Stimulated activated naive B cell treated with anti-CD40 and anti-IgM and Interleukin-4, amounts not matched to agents 10 μg/mL and 1 μg/mL and 100 μg/mL, for 72 hours (primary cell): ENCODE results near the gene APBA1.

Experiments used
- ATAC-seq, 2 donors: fragments of 150-1000 bp; cut with Tn5 transposase; replicated peaks; 2 replicates each; pipeline ENCODE4 v1.10.0; 2021; ENCODE audit warnings: moderate library complexity in 1 of 2
- DNase-seq: peaks from one replicate; pipeline ENCODE4 v3.0.0; 2021
- H3K27ac Mint-ChIP-seq: one replicate; pipeline ENCODE4 v1.8.0; 2022; ENCODE audit warnings: mild to moderate bottlenecking, mixed read lengths
- H3K27me3 Mint-ChIP-seq, 2 donors: one replicate each; pipeline ENCODE4 v1.8.0; 2022; ENCODE audit warnings: mixed read lengths in 2 of 2
- H3K36me3 Mint-ChIP-seq, 2 donors: one replicate each; pipeline ENCODE4 v1.8.0; 2022; ENCODE audit warnings: mixed read lengths in 2 of 2, mild to moderate bottlenecking in 1 of 2
- H3K4me1 Mint-ChIP-seq, 2 donors: one replicate each; pipeline ENCODE4 v1.8.0; 2022; ENCODE audit warnings: mixed read lengths in 2 of 2, mild to moderate bottlenecking in 1 of 2
- H3K4me3 Mint-ChIP-seq, 2 donors: one replicate each; pipeline ENCODE4 v1.8.0; 2022; ENCODE audit warnings: mild to moderate bottlenecking in 2 of 2, mixed read lengths in 2 of 2, moderate library complexity in 1 of 2
- H3K9me3 Mint-ChIP-seq, 2 donors: one replicate each; pipeline ENCODE4 v1.8.0; 2022; ENCODE audit warnings: mixed read lengths in 2 of 2, mild to moderate bottlenecking in 1 of 2

The APBA1 gene

DNA sequence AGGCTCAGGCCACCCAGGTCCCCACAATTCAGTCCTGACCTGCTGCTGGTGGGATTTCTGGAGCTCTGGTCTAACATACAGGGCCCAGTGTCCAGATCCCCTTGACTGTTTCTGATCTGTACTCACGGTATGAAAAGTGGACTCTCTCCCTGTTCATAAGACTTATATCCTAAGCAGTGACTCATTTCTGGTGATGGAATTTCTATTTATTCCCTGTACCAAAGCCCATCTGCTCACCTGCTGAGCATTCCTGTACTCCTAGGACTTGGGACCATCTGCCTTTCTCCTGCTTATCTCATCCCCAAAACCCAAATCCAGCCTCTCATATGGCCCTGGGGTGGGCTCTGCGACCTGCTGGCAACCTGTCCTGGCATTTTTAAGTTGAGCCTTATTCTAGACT lies 86.6 kb downstream of the APBA1 start:
- ATAC-seq (no peak), DNase-seq (no peak)
- H3K9me3 Mint-ChIP-seq, result no peaks in the 10 kb centered on the region
- peaks cover 0 to 4% of the 10 kb centered on the region in 2 donors for H3K27me3 Mint-ChIP-seq
- H3K27ac Mint-ChIP-seq, result no peak overlapping the region
- H3K36me3 Mint-ChIP-seq, result no peaks in the 10 kb centered on the region
- H3K4me3 Mint-ChIP-seq, result no peak overlapping the region
- peaks cover 4 to 6% of the 10 kb centered on the region in 2 donors for H3K4me1 Mint-ChIP-seq

DNA sequence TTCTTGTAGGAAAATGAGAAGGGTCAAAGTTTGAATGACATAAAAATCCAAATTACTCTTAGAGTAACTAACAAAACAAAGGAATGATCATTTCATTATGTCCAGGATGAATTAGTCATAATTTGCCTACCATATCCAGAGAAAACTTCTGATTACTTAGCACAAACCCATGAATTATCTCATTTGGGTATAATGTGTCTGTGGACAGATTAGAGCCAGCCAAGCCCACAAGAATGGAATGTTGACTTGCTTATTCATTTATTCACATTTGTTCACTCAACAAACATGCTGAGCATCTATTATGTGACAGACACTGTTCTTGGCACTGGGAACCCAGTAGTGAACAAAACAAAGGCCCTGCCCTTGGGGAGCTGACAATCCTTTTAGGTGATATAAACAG lies 87.4 kb downstream of the APBA1 start:
- peaks cover 6 to 9% of the 10 kb centered on the region in 2 donors for H3K4me1 Mint-ChIP-seq
- no peaks in the 10 kb centered on the region for H3K9me3 Mint-ChIP-seq
- H3K27ac Mint-ChIP-seq, result no peak overlapping the region
- ATAC-seq, result no peak
- no peak overlapping the region for H3K4me3 Mint-ChIP-seq
- H3K27me3 Mint-ChIP-seq, result peaks cover 0 to 4% of the 10 kb centered on the region in 2 donors
- no peaks in the 10 kb centered on the region for H3K36me3 Mint-ChIP-seq
- no peak for DNase-seq

DNA sequence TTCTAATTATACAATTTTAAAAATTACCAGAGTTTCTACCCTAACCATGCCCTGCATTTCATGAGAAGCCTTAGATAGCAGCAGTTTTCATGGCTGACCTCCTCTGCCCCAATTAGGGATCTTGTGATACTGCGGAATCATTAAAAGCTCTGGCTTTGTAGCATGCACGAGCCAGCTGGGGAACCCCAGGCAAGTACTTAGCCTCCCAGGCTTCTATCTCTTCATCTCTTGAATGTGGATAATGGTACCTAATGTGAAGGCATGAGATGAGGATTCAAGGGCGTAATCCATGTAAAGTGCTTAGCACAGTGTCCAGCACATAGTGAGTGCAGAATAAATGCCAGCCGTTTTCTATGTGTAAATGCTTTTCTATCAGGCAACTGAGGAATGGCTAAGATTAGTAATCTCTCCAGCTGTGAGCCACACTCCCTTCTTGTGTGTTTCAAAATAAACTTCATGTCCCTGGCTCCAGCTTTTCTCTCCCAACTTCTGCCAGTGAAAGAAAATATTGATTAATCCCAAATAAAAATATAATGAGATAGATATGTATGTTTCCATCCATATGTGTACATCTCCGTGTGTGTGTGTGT lies 88.4 kb downstream of the APBA1 start:
- Mint-ChIP-seq H3K27ac (no peak overlapping the region), H3K4me1 (peaks cover 6 to 9% of the 10 kb centered on the region in 2 donors), H3K36me3 (no peaks in the 10 kb centered on the region), H3K27me3 (peaks cover 0 to 4% of the 10 kb centered on the region in 2 donors), H3K4me3 (no peak overlapping the region), H3K9me3 (no peaks in the 10 kb centered on the region)
- ATAC-seq (no peak), DNase-seq (no peak)

DNA sequence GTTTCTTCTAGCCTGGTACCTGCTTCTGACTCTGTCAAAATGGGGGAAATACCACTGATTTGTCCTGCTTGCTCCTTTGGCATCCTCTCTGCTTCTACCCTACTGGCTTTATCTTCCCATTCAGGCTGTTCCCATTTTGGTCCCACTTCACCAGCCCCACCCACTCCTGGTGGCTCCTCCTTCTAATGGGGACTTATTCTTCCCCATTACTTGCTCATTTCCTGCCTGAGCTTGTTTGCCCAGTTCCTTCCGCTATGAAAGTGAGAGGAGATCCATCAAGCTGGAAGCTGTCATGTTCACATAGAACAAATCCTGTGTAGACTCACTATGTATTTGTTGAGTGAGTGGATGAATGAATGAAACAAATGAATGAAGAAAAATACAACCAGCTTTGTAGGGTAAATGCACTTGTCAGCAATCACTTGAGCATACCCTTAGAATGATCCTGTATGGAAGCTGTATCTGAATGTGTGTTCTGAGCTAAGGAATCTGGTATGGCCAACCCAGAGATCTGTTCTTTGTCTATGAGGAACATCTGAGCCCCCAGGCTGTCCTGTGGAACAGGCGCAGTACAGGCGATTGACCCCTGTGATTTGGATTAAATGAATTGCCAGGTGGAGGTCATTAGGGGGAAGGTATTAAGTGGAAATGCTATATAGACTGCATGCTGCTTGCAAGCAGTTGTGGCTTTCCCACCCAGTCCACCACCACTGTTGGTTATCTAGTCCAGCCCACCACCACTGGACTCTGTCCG lies 89.5 kb downstream of the APBA1 start:
- DNase-seq (no peak), ATAC-seq (peak in 1 of 2 donors; percentile 7)
- Mint-ChIP-seq H3K36me3 (no peaks in the 10 kb centered on the region), H3K4me1 (peaks cover 6 to 9% of the 10 kb centered on the region in 2 donors), H3K27me3 (peaks cover 0 to 4% of the 10 kb centered on the region in 2 donors), H3K4me3 (no peak overlapping the region), H3K9me3 (no peaks in the 10 kb centered on the region), H3K27ac (no peak overlapping the region)

DNA sequence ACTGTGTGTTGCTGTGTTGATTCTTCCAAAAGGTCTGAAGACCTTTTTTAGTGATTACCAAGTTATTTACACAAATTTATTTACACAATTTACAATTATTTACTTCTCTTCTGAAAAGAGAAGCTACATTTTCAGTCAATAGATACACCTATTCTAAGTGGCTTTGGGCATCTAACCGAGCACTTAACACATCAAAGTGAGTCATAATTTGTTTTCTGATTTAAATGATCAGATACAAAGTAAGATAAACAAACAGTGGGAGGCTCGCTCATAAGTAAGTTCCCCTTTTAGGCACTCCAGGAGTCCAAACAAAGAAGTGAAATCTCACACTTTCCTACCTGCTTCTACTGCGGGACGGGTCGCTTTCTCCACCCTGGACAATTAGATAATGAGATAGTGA lies 90.2 kb downstream of the APBA1 start:
- Mint-ChIP-seq H3K9me3 (no peaks in the 10 kb centered on the region), H3K4me3 (no peak overlapping the region), H3K4me1 (peaks cover 6 to 9% of the 10 kb centered on the region in 2 donors), H3K27me3 (peaks cover 0 to 4% of the 10 kb centered on the region in 2 donors), H3K36me3 (no peaks in the 10 kb centered on the region), H3K27ac (no peak overlapping the region)
- ATAC-seq, result peak; percentile 45 to 60
- DNase-seq, result no peak

DNA sequence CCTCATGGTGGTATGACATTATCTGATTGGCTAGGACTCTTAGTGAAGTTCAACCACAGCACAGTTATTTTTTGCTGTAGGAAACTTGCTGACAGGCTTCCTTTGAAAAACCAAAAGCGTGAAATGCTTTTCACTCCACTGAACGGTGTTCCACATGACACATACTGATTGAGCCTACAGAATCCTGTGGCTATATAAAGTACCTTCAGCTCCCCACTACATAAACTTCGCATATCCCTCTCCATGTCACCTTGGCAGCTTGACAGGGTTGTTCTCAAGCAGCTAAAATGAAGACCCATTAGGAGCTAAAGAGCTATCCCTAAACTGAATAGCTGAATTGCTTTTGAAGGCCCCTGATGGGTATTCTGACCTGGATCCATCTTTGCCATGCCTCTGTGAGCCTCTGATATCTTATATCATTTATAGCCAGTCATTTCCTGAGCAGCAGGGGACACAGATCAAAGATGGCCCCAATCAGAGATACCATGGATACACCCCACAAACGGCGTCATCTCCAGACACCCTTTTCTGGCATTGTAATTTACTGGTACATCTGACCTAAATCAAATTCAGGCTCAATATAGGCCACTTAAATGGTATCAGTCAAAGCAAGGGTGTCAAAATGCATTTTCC lies 91.5 kb downstream of the APBA1 start:
- H3K27ac Mint-ChIP-seq, result no peak overlapping the region
- H3K27me3 Mint-ChIP-seq, result peaks cover 0 to 4% of the 10 kb centered on the region in 2 donors
- peaks cover 6 to 9% of the 10 kb centered on the region in 2 donors for H3K4me1 Mint-ChIP-seq
- ATAC-seq, result no peak
- H3K36me3 Mint-ChIP-seq, result no peaks in the 10 kb centered on the region
- no peak overlapping the region for H3K4me3 Mint-ChIP-seq
- no peak for DNase-seq
- H3K9me3 Mint-ChIP-seq, result no peaks in the 10 kb centered on the region

DNA sequence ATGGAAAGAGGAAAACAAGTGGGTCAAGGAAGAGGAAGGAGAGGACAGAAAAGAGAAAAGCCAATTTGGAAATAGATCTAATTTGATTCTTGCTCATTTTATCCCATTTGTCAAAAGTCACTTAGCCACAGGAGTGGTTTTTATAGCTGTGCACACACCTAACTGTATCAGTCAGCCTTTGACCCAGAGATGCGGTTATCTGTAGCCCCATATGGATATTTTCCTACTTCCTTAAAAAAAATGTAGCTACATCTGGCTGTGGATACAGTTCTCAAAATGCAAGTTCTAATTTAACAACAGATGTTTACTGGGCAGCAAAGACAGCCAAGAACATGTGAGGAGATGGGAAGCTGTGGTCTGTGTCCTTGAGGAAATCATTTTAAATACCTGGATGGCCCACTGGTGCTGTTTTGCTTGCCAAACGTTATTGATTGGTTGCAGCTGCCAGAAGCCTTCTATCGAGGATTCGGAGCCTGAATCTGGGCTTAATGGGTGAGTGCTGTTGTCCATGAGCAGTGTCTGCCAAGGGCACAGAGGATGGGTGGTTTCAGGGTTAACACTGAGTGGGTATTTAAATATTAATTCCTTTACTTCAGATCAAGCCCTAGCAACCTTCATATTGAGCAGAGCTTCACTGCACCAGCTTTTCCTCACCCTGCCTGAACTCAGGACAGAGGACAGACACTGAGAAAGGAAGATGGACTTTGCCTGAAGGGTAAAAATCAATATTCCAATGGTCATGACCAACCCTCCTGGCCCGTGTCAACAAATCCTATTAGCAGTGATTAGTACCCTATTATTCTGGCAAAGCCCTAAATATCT lies 92.2 kb downstream of the APBA1 start:
- Mint-ChIP-seq H3K36me3 (no peaks in the 10 kb centered on the region), H3K9me3 (no peaks in the 10 kb centered on the region), H3K4me1 (peaks cover 6 to 9% of the 10 kb centered on the region in 2 donors), H3K27me3 (peaks cover 0 to 4% of the 10 kb centered on the region in 2 donors), H3K4me3 (no peak overlapping the region), H3K27ac (no peak overlapping the region)
- no peak for ATAC-seq
- DNase-seq, result no peak

DNA sequence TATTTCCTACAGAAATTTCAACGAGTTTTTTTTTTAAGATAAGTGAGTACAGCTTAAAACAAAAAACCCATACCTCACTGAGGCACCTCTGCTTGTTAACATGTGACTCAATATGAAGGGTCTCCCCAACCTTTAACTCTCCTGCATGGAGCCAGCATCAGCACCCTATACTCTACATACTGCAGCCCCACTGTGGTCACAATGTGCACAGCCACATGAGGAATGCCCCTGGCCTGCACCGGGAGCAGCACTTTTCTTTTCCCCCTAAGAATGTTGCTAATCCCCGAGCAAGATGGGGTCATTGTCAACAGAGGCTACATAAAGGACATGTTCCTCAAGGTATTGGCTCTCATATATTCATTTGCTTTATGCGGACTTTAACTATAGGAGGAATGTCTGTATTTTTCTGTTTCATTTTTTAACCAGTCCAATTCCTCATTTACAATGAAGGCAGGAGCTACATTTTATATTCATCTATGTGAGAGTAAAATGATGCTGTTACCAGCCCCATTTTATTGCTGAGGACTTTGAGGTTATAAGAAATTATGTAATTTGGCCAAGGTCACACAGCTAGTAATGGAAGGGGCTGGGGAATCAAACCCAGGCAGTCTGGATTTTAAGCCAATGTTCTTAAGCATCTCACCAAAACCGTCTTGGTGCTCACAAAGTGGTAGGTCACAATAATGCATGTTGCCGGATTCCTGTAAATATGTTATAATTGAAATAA lies 93.0 kb downstream of the APBA1 start:
- Mint-ChIP-seq H3K36me3 (no peaks in the 10 kb centered on the region), H3K27me3 (peaks cover 0 to 4% of the 10 kb centered on the region in 2 donors), H3K9me3 (no peaks in the 10 kb centered on the region), H3K27ac (peak overlapping the region; percentile 27), H3K4me3 (no peak overlapping the region), H3K4me1 (peaks cover 6 to 9% of the 10 kb centered on the region in 2 donors)
- no peak for DNase-seq
- ATAC-seq, result no peak

DNA sequence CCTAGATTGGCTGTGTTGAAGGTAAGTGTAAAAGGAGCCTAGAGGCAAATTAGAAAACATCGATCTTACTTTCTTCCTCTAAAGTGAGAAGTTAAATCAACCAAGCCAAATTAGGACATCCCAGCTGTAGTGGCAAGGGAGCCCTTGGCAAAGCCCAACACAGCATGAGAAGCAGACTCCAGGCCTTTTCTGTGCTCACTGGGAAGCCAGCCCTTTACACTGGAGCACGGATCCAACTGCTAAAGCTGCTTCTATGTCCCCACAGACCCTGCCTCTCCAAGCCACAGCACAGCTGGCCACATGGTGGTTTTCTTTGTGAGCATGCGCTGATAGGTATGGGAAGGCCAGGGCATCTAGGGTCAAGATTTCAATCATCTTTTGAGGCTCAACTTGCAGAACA lies 94.1 kb downstream of the APBA1 start:
- Mint-ChIP-seq H3K4me3 (no peak overlapping the region), H3K27ac (no peak overlapping the region), H3K9me3 (no peaks in the 10 kb centered on the region), H3K36me3 (no peaks in the 10 kb centered on the region), H3K27me3 (peaks cover 0 to 4% of the 10 kb centered on the region in 2 donors), H3K4me1 (peaks cover 6 to 9% of the 10 kb centered on the region in 2 donors)
- ATAC-seq, result no peak
- no peak for DNase-seq

DNA sequence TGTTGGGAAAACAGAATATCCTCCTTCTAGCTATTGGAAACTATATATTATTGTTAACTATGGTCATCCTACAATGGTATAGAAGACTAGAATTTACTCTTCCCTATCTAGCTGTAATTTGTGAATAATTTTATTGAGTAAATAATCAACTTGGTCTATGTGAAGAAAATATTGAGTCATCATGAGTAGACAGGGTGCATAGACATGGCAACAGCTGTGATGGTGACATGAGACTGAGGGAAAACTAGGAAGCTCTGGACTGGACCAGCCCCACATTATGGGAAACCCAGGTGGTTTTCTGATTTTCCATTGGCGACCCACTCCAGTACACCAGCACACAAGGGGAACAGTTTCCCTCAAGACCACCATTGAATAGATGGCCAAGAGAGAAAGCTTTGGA lies 95.0 kb downstream of the APBA1 start:
- H3K27me3 Mint-ChIP-seq, result peaks cover 5 to 6% of the 10 kb centered on the region in 2 donors
- no peak overlapping the region for H3K27ac Mint-ChIP-seq
- no peak for DNase-seq

DNA sequence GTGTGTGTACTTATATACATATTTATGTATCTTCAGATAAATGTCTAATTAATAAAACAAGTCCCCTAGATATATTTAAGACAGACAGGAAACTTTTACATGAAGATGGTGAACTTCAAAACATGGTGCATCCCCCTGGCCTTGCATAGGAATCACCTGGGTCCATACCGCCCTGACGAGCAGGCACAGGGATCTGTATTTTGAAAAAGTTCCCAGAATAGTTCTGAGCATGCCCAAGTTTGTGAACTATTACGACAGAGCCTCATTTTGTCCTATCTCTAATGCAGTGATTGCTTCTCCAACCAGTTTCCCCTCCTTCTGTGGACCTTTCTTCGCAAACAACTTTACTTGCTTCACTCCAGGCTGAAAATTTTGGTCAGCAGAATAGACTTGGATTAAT lies 98.1 kb downstream of the APBA1 start:
- Mint-ChIP-seq H3K4me3 (no peak overlapping the region), H3K27ac (no peak overlapping the region), H3K9me3 (no peaks in the 10 kb centered on the region), H3K27me3 (peaks cover 5 to 7% of the 10 kb centered on the region in 2 donors), H3K4me1 (no peaks in the 10 kb centered on the region), H3K36me3 (no peaks in the 10 kb centered on the region)
- DNase-seq (no peak), ATAC-seq (no peak)

More for the DNA sequence above, 95.0 kb downstream of the APBA1 start:
- Mint-ChIP-seq H3K36me3 (no peaks in the 10 kb centered on the region), H3K9me3 (no peaks in the 10 kb centered on the region), H3K4me1 (peaks cover 0 to 5% of the 10 kb centered on the region in 2 donors), H3K4me3 (no peak overlapping the region)
- no peak for ATAC-seq

DNA sequence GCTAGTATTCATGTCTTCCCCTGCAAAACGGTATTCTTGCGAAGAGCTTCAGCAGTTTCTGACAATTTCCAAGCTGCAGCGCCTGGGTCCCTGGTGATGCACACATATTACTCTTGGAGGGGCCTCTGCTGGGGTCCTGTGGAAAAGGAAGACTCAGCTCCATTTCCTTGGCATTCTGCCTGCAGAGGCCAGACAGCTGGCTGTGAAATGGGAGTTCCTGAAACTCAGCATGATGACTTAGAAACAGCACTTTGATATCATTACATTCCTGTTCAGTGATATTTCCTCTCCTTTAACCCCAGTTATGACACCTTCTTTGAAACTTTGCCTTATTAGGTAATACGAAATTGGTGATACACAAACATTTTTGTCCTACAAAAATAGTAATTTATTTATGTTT lies 98.5 kb downstream of the APBA1 start:
- DNase-seq (no peak), ATAC-seq (no peak)
- Mint-ChIP-seq H3K27me3 (peaks cover 5 to 7% of the 10 kb centered on the region in 2 donors), H3K4me3 (no peak overlapping the region), H3K36me3 (no peaks in the 10 kb centered on the region), H3K9me3 (no peaks in the 10 kb centered on the region), H3K4me1 (no peaks in the 10 kb centered on the region), H3K27ac (no peak overlapping the region)

DNA sequence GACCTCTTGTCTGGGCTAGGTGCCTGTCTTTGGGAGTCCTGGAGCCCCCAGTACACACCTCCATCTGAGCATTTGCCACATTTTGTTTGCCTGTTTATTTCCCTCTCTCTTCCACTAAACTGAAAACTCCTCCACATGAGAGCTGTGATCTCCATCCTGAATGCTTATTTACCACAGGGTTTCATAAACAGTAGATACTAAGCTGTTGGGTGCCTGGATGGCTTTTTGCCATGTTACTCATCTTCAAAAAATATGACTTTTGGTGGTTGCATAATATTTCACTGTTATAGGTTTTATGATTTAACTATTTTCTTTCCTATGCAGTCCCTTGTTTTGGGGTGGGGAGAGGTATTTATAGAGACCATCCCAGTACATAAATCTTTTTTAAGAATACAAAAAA lies 99.6 kb downstream of the APBA1 start:
- Mint-ChIP-seq H3K36me3 (no peaks in the 10 kb centered on the region), H3K4me3 (no peak overlapping the region), H3K27ac (no peak overlapping the region), H3K27me3 (peaks cover 5 to 7% of the 10 kb centered on the region in 2 donors), H3K4me1 (no peaks in the 10 kb centered on the region), H3K9me3 (no peaks in the 10 kb centered on the region)
- DNase-seq (no peak), ATAC-seq (no peak)

DNA sequence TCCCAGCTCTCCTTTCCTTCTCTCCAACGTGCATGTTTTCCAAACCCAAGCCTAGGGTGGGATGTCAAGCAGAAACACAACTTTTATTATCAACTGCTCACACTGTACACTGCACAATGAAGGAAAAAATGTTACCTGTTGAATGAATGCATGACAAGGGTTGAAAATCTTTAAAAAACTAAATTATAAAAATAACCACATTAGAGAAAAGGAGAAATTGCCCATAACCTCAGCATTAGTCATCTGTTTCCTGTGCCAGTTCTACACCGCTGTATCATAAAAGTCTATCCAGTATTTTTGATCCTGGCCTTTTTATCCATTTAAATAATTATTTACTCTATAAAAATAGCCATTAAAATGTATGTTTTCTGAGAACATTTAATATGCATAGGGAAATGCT lies 101.1 kb downstream of the APBA1 start:
- ATAC-seq, result no peak
- H3K36me3 Mint-ChIP-seq, result no peaks in the 10 kb centered on the region
- no peak overlapping the region for H3K4me3 Mint-ChIP-seq

More for the DNA sequence above, 101.1 kb downstream of the APBA1 start:
- Mint-ChIP-seq H3K27ac (no peak overlapping the region), H3K27me3 (peaks cover 6 to 7% of the 10 kb centered on the region in 2 donors), H3K9me3 (no peaks in the 10 kb centered on the region), H3K4me1 (no peaks in the 10 kb centered on the region)
- DNase-seq, result no peak
